H9 (cell line): ENCODE data around the gene CLDN20. TPM values are rescaled to one million over a fixed set of nuclear protein-coding genes. Genes with fewer than 3 reads are reported as not detected.

ENCODE experiments used
- DNase-seq: peaks from one replicate; pipeline ENCODE4 v3.0.0-alpha.2; 2017
- H2AFZ ChIP-seq: one replicate; pipeline ENCODE4 v1.6.1; 2013; ENCODE audit warnings: mild to moderate bottlenecking, low read length, control low read depth, moderate library complexity
- H2AK5ac ChIP-seq: 2 replicates; pipeline ENCODE4 v1.6.1; 2013; ENCODE audit warnings: low read length, control low read depth, mixed read lengths; ENCODE audit not compliant: insufficient read length
- H2BK120ac ChIP-seq: one replicate; pipeline ENCODE4 v1.6.1; 2013; ENCODE audit warnings: low read depth, mild to moderate bottlenecking, low read length, control low read depth, inconsistent platforms; ENCODE audit not compliant: poor library complexity, severe bottlenecking
- H2BK12ac ChIP-seq: 2 replicates; pipeline ENCODE4 v1.6.1; 2013; ENCODE audit warnings: low read length, control low read depth, mixed read lengths, low read depth; ENCODE audit not compliant: insufficient read length
- H2BK15ac ChIP-seq: 2 replicates; pipeline ENCODE4 v1.6.1; 2013; ENCODE audit warnings: low read depth, low read length, control low read depth
- H2BK20ac ChIP-seq: one replicate; pipeline ENCODE4 v1.6.1; 2013; ENCODE audit warnings: low read depth, mild to moderate bottlenecking, low read length, control low read depth, inconsistent platforms; ENCODE audit not compliant: poor library complexity, severe bottlenecking
- H2BK5ac ChIP-seq: 2 replicates; pipeline ENCODE4 v1.6.1; 2013; ENCODE audit warnings: low read length, control low read depth, mixed read lengths; ENCODE audit not compliant: insufficient read length
- H3K14ac ChIP-seq: 2 replicates; pipeline ENCODE4 v1.6.1; 2013; ENCODE audit warnings: low read length, control low read depth; ENCODE audit not compliant: insufficient read depth
- H3K18ac ChIP-seq: 2 replicates; pipeline ENCODE4 v1.6.1; 2013; ENCODE audit warnings: low read depth, mild to moderate bottlenecking, mixed read lengths, low read length, control low read depth; ENCODE audit not compliant: insufficient read length
- H3K23ac ChIP-seq: 2 replicates; pipeline ENCODE4 v1.6.1; 2013; ENCODE audit warnings: low read length, control low read depth, mixed read lengths, low read depth; ENCODE audit not compliant: insufficient read length
- H3K23me2 ChIP-seq: 2 replicates; pipeline ENCODE4 v1.6.1; 2013; ENCODE audit warnings: low read depth, mild to moderate bottlenecking, mixed read lengths, low read length, control low read depth; ENCODE audit not compliant: insufficient read length, poor library complexity, severe bottlenecking
- H3K27ac ChIP-seq: 2 replicates; pipeline ENCODE4 v1.5.1; 2013; ENCODE audit warnings: low read length, control low read depth, mixed read lengths, low read depth; ENCODE audit not compliant: insufficient read length
- H3K27me3 ChIP-seq: 2 replicates; pipeline ENCODE4 v1.6.1; 2013; ENCODE audit warnings: low read length, control low read depth, inconsistent platforms; ENCODE audit not compliant: insufficient read depth
- H3K4ac ChIP-seq: 2 replicates; pipeline ENCODE4 v1.6.1; 2013; ENCODE audit warnings: low read depth, mild to moderate bottlenecking, control low read depth, inconsistent platforms, low read length, moderate library complexity
- H3K4me1 ChIP-seq: 2 replicates; pipeline ENCODE4 v1.6.1; 2013; ENCODE audit warnings: low read length, control low read depth, inconsistent platforms; ENCODE audit not compliant: insufficient read depth
- H3K4me2 ChIP-seq: 2 replicates; pipeline ENCODE4 v1.6.1; 2013; ENCODE audit warnings: low read length, control low read depth, mixed read lengths; ENCODE audit not compliant: insufficient read length, insufficient read depth
- H3K56ac ChIP-seq: 2 replicates; pipeline ENCODE4 v1.6.1; 2013; ENCODE audit warnings: low read depth, mild to moderate bottlenecking, mixed read lengths, low read length, control low read depth; ENCODE audit not compliant: insufficient read length
- H3K79me1 ChIP-seq: 2 replicates; pipeline ENCODE4 v1.6.1; 2013; ENCODE audit warnings: low read depth, mild to moderate bottlenecking, moderate library complexity, low read length, control low read depth, inconsistent platforms; ENCODE audit not compliant: insufficient read depth, poor library complexity, severe bottlenecking
- H3K79me2 ChIP-seq: 2 replicates; pipeline ENCODE4 v1.6.1; 2013; ENCODE audit warnings: low read length, control low read depth, inconsistent platforms; ENCODE audit not compliant: insufficient read depth
- H3K9ac ChIP-seq: 2 replicates; pipeline ENCODE4 v1.6.1; 2013; ENCODE audit warnings: low read length, control low read depth, mixed read lengths; ENCODE audit not compliant: insufficient read length; ENCODE audit errors: extremely low read depth
- H3K9me3 ChIP-seq: one replicate; pipeline ENCODE4 v1.6.1; 2013; ENCODE audit warnings: low read depth, low read length, inconsistent platforms; ENCODE audit not compliant: control insufficient read depth
- H3T11ph ChIP-seq: one replicate; pipeline ENCODE4 v1.6.1; 2013; ENCODE audit warnings: mild to moderate bottlenecking, low read length, control low read depth, inconsistent platforms
- H4K20me1 ChIP-seq: one replicate; pipeline ENCODE4 v1.6.1; 2013; ENCODE audit not compliant: control insufficient read depth, insufficient read length, insufficient read depth
- H4K5ac ChIP-seq: 2 replicates; pipeline ENCODE4 v1.6.1; 2013; ENCODE audit warnings: low read depth, mild to moderate bottlenecking, mixed read lengths, low read length, control low read depth; ENCODE audit not compliant: insufficient read length
- H4K8ac ChIP-seq: replicated peaks from 2 replicates; pipeline ENCODE4 v1.6.1; 2013; ENCODE audit warnings: low read length, control low read depth, mixed read lengths, low read depth; ENCODE audit not compliant: insufficient read length
- H4K91ac ChIP-seq: 2 replicates; pipeline ENCODE4 v1.6.1; 2013; ENCODE audit warnings: low read depth, mild to moderate bottlenecking, moderate library complexity, mixed read lengths, low read length, control low read depth; ENCODE audit not compliant: insufficient read length
- H3K27ac Mint-ChIP-seq, 3 experiments: 2 replicates in 2 of 3; 3 replicates in 1 of 3; pipeline ENCODE4 v1.8.0; 2020 to 2021; ENCODE audit warnings: mixed read lengths in 3 of 3, mild to moderate bottlenecking in 1 of 3, moderate library complexity in 1 of 3
- H3K27me3 Mint-ChIP-seq: 2 replicates; pipeline ENCODE4 v1.8.0; 2021; ENCODE audit warnings: low read depth, mild to moderate bottlenecking, moderate library complexity, mixed read lengths
- H3K36me3 Mint-ChIP-seq, 3 experiments: 2 replicates in 2 of 3; 3 replicates in 1 of 3; pipeline ENCODE4 v1.8.0; 2020 to 2021; ENCODE audit warnings: low read depth in 3 of 3, mixed read lengths in 3 of 3; ENCODE audit not compliant: insufficient read depth in 1 of 3
- H3K4me1 Mint-ChIP-seq, 2 experiments: 2 replicates each; pipeline ENCODE4 v1.8.0; 2020; ENCODE audit warnings: mixed read lengths in 2 of 2
- H3K4me3 Mint-ChIP-seq, 2 experiments: 2 replicates in 1 of 2; 3 replicates in 1 of 2; pipeline ENCODE4 v1.8.0; 2020 to 2021; ENCODE audit warnings: mild to moderate bottlenecking in 2 of 2, mixed read lengths in 2 of 2, moderate library complexity in 1 of 2
- H3K9me3 Mint-ChIP-seq, 2 experiments: 2 replicates in 1 of 2; 3 replicates in 1 of 2; pipeline ENCODE4 v1.8.0; 2020; ENCODE audit warnings: mild to moderate bottlenecking in 2 of 2, mixed read lengths in 2 of 2, moderate library complexity in 1 of 2
- WGBS: extraction: QIAGEN DNeasy Blood & Tissue Kit; methylation state at CpG from one replicate; pipeline ENCODE4 v1.1.7; 2013; ENCODE audit warnings: missing lambda C conversion rate, low lambda C conversion rate, mixed read lengths; ENCODE audit not compliant: insufficient read length; ENCODE audit errors: extremely low coverage; 5-methylcytosine and 5-hydroxymethylcytosine counted together
- total RNA-seq: library from RNA; stranded (reverse); gene quantifications from 2 replicates; pipeline ENCODE4 v1.2.1, GENCODE V29; 2021
- TF ChIP-seq, protein P1 (sequence below): fragments of 200-600 bp; sonication (generic); conservative IDR thresholded peaks from 3 replicates; pipeline ENCODE4 v1.8.0; 2021; ENCODE audit warnings: antibody characterized with exemption, mild to moderate bottlenecking

The CLDN20 gene
- total RNA-seq, 1 experiment from 2014 or later, result not detected

DNA sequence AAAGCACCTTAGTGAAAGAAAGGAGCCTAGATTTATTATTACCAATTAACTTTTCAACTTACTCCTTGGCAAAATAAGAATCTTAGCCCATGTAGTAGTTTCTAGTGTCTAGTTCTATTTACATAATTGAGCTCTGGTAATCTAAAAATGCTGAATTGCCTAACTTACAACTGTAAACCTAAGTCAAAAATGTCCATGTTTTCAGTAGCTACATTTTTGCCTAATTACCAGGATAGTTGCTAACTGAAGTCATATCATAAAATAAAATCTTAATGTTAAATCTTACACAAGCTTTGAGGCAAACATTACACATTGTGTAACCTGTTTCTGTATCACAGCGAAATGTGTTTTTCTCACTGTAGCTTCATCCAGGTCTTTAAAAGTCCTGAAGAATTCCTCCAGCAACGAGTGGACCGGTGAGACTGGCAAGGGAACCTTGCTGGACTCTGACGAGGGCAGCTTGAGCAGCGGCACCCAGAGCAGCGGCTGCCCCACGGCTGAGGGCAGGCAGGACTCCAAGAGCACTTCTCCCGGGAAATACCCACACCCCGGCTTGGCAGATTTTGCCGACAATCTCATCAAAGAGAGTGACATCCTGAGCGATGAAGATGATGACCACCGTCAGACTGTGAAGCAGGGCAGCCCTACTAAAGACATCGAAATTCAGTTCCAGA, 7.6 kb upstream of the CLDN20 start:
- Mint-ChIP-seq H3K4me1 (peaks cover 27 to 35% of the 10 kb centered on the region in 2 experiments), H3K36me3 (peaks cover 20 to 64% (median 51%) of the 10 kb centered on the region in 3 experiments; a peak in 6 of 7 replicates)
- TF ChIP-seq, protein P1, sequence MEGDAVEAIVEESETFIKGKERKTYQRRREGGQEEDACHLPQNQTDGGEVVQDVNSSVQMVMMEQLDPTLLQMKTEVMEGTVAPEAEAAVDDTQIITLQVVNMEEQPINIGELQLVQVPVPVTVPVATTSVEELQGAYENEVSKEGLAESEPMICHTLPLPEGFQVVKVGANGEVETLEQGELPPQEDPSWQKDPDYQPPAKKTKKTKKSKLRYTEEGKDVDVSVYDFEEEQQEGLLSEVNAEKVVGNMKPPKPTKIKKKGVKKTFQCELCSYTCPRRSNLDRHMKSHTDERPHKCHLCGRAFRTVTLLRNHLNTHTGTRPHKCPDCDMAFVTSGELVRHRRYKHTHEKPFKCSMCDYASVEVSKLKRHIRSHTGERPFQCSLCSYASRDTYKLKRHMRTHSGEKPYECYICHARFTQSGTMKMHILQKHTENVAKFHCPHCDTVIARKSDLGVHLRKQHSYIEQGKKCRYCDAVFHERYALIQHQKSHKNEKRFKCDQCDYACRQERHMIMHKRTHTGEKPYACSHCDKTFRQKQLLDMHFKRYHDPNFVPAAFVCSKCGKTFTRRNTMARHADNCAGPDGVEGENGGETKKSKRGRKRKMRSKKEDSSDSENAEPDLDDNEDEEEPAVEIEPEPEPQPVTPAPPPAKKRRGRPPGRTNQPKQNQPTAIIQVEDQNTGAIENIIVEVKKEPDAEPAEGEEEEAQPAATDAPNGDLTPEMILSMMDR, result no peak

More for the DNA sequence above, 7.6 kb upstream of the CLDN20 start:
- no peak for DNase-seq
- H4K8ac ChIP-seq, result no peak overlapping the region
- H2BK12ac ChIP-seq, result no peak overlapping the region
- no peak overlapping the region for H2BK120ac ChIP-seq
- Mint-ChIP-seq H3K27ac (peak overlapping the region in 1 of 3 experiments; percentile 76; a peak in 2 of 7 replicates), H3K27me3 (no peaks in the 10 kb centered on the region), H3K4me3 (no peak overlapping the region), H3K9me3 (no peaks in the 10 kb centered on the region)
- no peaks in the 10 kb centered on the region for H3K79me2 ChIP-seq
- H3T11ph ChIP-seq, result no peak overlapping the region
- no peaks in the 10 kb centered on the region for H3K79me1 ChIP-seq
- H4K91ac ChIP-seq, result no peak overlapping the region
- H3K27me3 ChIP-seq, result no peaks in the 10 kb centered on the region
- no peak overlapping the region for H2AFZ ChIP-seq
- no peak overlapping the region for H3K18ac ChIP-seq
- H4K5ac ChIP-seq, result no peak overlapping the region
- no peak overlapping the region for H3K23ac ChIP-seq
- no peak overlapping the region for H3K4ac ChIP-seq
- no peaks in the 10 kb centered on the region for H3K23me2 ChIP-seq
- no peak overlapping the region for H2BK5ac ChIP-seq
- no peak overlapping the region for H3K14ac ChIP-seq
- no peak overlapping the region for H3K9ac ChIP-seq
- H2BK20ac ChIP-seq, result no peak overlapping the region
- no CpG with 5 or more reads among the region's 13 CpGs for WGBS
- no peak overlapping the region for H3K56ac ChIP-seq
- H3K9me3 ChIP-seq, result no peaks in the 10 kb centered on the region
- 0 out of 2 replicates have a peak, but pooled peaks cover 2% of the 10 kb centered on the region for H3K4me1 ChIP-seq
- H4K20me1 ChIP-seq, result no peaks in the 10 kb centered on the region
- no peak overlapping the region for H2BK15ac ChIP-seq
- H3K4me2 ChIP-seq, result no peak overlapping the region
- no peak overlapping the region for H2AK5ac ChIP-seq
- H3K27ac ChIP-seq, result no peak overlapping the region
